ENCODE results near the gene SLC39A5. TPM values are rescaled to one million over a fixed set of nuclear protein-coding genes. Genes with fewer than 3 reads are reported as not detected.
A peak's percentile ranks its signal among the peaks of the same experiment; 100 is the strongest.

The SLC39A5 gene
- total and polyA plus RNA-seq, 2 of the 13 experiments (the other 11 are each of a cell fraction or from before 2014, with no cell fraction given), result 59.7 to 101 TPM

DNA sequence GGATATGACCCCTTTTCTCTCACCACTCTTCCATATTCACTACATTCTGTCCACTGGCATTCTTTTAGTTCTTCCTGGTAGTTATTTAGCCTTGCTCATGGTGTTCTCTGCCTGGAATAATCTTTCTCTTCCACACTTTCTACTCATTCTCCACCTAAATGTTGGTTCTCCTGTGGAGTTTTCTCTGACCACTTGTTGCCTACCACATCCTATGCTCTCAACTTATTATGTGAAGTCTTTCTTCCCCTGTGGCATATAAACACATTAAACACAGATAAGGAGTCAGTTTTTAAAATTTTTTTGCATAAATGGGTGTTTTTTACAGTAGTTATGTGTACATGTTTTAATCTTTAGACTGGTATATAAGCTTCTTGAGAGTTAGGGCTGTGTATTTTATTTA, 37.3 kb upstream of the SLC39A5 start:
- Histone ChIP-seq H3K4me2 (ENCODE audit: low read depth, low read length) (no peak overlapping the region), H3K4me1 (ENCODE audit: insufficient read depth, low read length) (peaks cover 27% of the 10 kb centered on the region), H3K9ac (ENCODE audit: insufficient read depth, low read depth, low read length) (no peak overlapping the region), H3K27ac (ENCODE audit: extremely low read length, insufficient read depth, low read length) (no peak overlapping the region), H3K9me3 (ENCODE audit: low read length) (no peaks in the 10 kb centered on the region), H2AFZ (ENCODE audit: low read length) (no peak overlapping the region), H3K4me3 (replicated peaks in 1 of 3; ENCODE audit: insufficient read depth in 1 of 3, low read depth in 2 of 3, low read length in 3 of 3) (no peak overlapping the region), H3K27me3 (ENCODE audit: control insufficient read depth in 1 of 2, insufficient read depth in 2 of 2, low read length in 2 of 2) (no peaks in the 10 kb centered on the region; a peak in 1 of 5 replicates), H4K20me1 (ENCODE audit: insufficient read depth, low read length) (no peaks in the 10 kb centered on the region), H3K79me2 (ENCODE audit: insufficient read depth, low read length) (peaks cover 13% of the 10 kb centered on the region), H3K36me3 (replicated peaks in 1 of 2; ENCODE audit: control insufficient read depth in 1 of 2, insufficient read depth in 2 of 2, low read length in 2 of 2) (no peaks in the 10 kb centered on the region)
- ATAC-seq (no peak), FAIRE-seq (no peak), DNase-seq (ENCODE audit: low spot score) (no peak)
- intact Hi-C loops (cut with micrococcal nuclease; ENCODE audit: unreplicated experiment), result loop anchor here (2.0 to 5.0 kb wide), 3 partner anchors 35 to 270 kb away; partner anchors contain the start of genes COQ10A and MYL6
- in situ Hi-C loops (cut with HindIII; ENCODE audit: extremely low pct_ligation_motif_present, low pct_unique_long_range_greater_than_20kb), result loop anchor here (5.0 to 10.0 kb wide), 2 partner anchors 65 to 272 kb away; partner anchors contain the start of genes ANKRD52 and SPRYD4
- 0 out of 2 replicates have a peak, but pooled peaks have one; percentile 41 for TF ChIP-seq HOXA5 (CRISPR knock-in tag; IDR thresholded peaks at IDR 0.05)
- no peak for TF ChIP-seq ZNF7 (CRISPR knock-in tag; IDR thresholded peaks at IDR 0.05)
- BruUV-seq (replicated peaks), result no TSS peak
- ChIA-PET CTCF (ENCODE audit: low intra/inter-chr PET ratio, low total read pairs) (interaction anchor here (0.7 to 1.0 kb wide), 3 partner anchors 29 to 65 kb away, joined by 3 to 6 read pairs (median 4); partner anchors contain the start of genes ANKRD52, NABP2 and RNF41), POLR2A (interaction anchor here (1.1 kb wide), 1 partner anchor 123 kb away, joined by 3 read pairs; the partner anchor contains the start of gene CNPY2)

DNA sequence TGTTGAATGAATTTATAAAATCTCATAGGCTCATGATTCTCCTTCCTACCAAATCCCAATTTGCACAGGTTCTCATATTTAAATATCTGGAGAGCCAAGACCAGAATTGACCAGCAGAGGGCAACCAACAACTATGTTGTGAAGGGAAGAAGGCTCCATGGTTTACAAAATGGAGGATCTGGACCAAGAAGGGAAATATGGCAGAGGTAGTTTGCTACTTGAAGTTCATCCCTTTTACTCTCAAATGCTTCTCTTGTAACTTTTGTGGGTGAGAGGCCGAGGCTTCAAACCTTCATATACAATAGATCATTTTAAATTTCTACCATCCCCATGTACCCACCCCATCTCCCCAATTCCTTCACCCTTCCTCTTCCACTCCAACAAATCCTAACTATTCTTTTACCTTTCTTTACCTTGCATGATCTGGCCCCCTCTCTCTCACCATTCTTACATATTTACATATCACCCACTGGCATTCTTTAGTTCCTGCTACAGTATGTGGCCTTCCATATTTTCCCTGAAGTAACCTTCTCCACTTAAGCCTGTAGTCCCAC, 36.7 kb upstream of the SLC39A5 start:
- Histone ChIP-seq H3K4me3 (replicated peaks in 1 of 3; ENCODE audit: insufficient read depth in 1 of 3, low read depth in 2 of 3, low read length in 3 of 3) (no peak overlapping the region; a peak in 1 of 6 replicates), H3K9ac (ENCODE audit: insufficient read depth, low read depth, low read length) (no peak overlapping the region), H2AFZ (ENCODE audit: low read length) (no peak overlapping the region), H3K79me2 (ENCODE audit: insufficient read depth, low read length) (peaks cover 8% of the 10 kb centered on the region), H3K9me3 (ENCODE audit: low read length) (no peaks in the 10 kb centered on the region), H3K4me2 (ENCODE audit: low read depth, low read length) (peak overlapping the region; percentile 19; the same call in 1 of the 2 replicates), H3K4me1 (ENCODE audit: insufficient read depth, low read length) (peaks cover 22% of the 10 kb centered on the region), H3K27ac (ENCODE audit: extremely low read length, insufficient read depth, low read length) (no peak overlapping the region), H3K36me3 (replicated peaks in 1 of 2; ENCODE audit: control insufficient read depth in 1 of 2, insufficient read depth in 2 of 2, low read length in 2 of 2) (no peaks in the 10 kb centered on the region), H4K20me1 (ENCODE audit: insufficient read depth, low read length) (no peaks in the 10 kb centered on the region), H3K27me3 (ENCODE audit: control insufficient read depth in 1 of 2, insufficient read depth in 2 of 2, low read length in 2 of 2) (no peaks in the 10 kb centered on the region; a peak in 1 of 5 replicates)
- POLR2A ChIA-PET, result interaction anchor here (0.9 kb wide), 1 partner anchor 28 kb away, joined by 3 read pairs; the partner anchor contains the start of gene RNF41
- no peak for ATAC-seq
- WGBS (ENCODE audit: low lambda C conversion rate), result 6% methylated on average over 1 of the region's 1 CpG
- no TSS peak for BruUV-seq (replicated peaks)
- in situ Hi-C loops (cut with HindIII; ENCODE audit: extremely low pct_ligation_motif_present, low pct_unique_long_range_greater_than_20kb) (loop anchor here (5.0 to 10.0 kb wide), 2 partner anchors 64 to 272 kb away; partner anchors contain the start of genes ANKRD52 and SPRYD4), intact Hi-C loops (cut with micrococcal nuclease; ENCODE audit: unreplicated experiment) (loop anchor here (1.0 to 5.0 kb wide), 5 partner anchors 31 to 269 kb away; partner anchors contain the start of genes ANKRD52, COQ10A, MYL6 and NABP2)
- CTCF ChIA-PET (ENCODE audit: low intra/inter-chr PET ratio, low total read pairs), result interaction anchor here (0.7 to 1.0 kb wide), 3 partner anchors 29 to 64 kb away, joined by 3 to 6 read pairs (median 4); partner anchors contain the start of genes ANKRD52, NABP2 and RNF41
- peak; percentile 84 for DNase-seq (ENCODE audit: low spot score)
- peak; percentile 72 for FAIRE-seq
- TF ChIP-seq ZNF614 (CRISPR knock-in tag; IDR thresholded peaks at IDR 0.05; ENCODE audit: borderline replicate concordance), result no peak
- TF ChIP-seq POLR2A (IDR thresholded peaks at IDR 0.05; ENCODE audit: insufficient read depth in 1 of 2, low read depth in 2 of 2, low read length in 2 of 2), result no peak
- peak; percentile 38 for TF ChIP-seq RAD21 (CRISPR knock-in tag; IDR thresholded peaks at IDR 0.05)
- 0 out of 2 replicates have a peak, but pooled peaks have one; percentile 24 for TF ChIP-seq WIZ (CRISPR knock-in tag; IDR thresholded peaks at IDR 0.05)
- no peak for TF ChIP-seq SNAPC2 (CRISPR knock-in tag; IDR thresholded peaks at IDR 0.05)
- TF ChIP-seq, protein P1, sequence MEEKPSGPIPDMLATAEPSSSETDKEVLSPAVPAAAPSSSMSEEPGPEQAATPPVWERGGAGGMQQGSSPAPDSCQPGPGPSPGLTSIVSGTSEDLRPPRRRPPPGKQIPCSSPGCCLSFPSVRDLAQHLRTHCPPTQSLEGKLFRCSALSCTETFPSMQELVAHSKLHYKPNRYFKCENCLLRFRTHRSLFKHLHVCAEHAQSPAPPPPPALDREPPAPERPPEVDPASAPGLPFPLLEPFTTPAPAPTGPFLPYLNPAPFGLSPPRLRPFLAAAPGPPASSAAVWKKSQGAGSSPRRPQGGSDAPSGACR (CRISPR knock-in tag; IDR thresholded peaks at IDR 0.05), result no peak
- no peak for TF ChIP-seq GLMP (CRISPR knock-in tag; IDR thresholded peaks at IDR 0.05; ENCODE audit: borderline replicate concordance)
- TF ChIP-seq THAP11 (CRISPR knock-in tag; IDR thresholded peaks at IDR 0.05), result peak; percentile 19; the same call in 1 of the 2 replicates
- TF ChIP-seq HNRNPK (IDR thresholded peaks at IDR 0.05; ENCODE audit: low read depth, low read length, poor library complexity, severe bottlenecking), result peak; percentile 89
- TF ChIP-seq ZNF644 (CRISPR knock-in tag; IDR thresholded peaks at IDR 0.05; ENCODE audit: low read depth), result peak; percentile 96
- TF ChIP-seq, protein P2, sequence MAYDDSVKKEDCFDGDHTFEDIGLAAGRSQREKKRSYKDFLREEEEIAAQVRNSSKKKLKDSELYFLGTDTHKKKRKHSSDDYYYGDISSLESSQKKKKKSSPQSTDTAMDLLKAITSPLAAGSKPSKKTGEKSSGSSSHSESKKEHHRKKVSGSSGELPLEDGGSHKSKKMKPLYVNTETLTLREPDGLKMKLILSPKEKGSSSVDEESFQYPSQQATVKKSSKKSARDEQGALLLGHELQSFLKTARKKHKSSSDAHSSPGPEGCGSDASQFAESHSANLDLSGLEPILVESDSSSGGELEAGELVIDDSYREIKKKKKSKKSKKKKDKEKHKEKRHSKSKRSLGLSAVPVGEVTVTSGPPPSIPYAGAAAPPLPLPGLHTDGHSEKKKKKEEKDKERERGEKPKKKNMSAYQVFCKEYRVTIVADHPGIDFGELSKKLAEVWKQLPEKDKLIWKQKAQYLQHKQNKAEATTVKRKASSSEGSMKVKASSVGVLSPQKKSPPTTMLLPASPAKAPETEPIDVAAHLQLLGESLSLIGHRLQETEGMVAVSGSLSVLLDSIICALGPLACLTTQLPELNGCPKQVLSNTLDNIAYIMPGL (CRISPR knock-in tag; IDR thresholded peaks at IDR 0.05; ENCODE audit: borderline replicate concordance in 1 of 2, low read depth in 1 of 2), result peak in 1 of 2 experiments; percentile 36; a peak in 1 of 4 replicates
- TF ChIP-seq ZNF468 (CRISPR knock-in tag; IDR thresholded peaks at IDR 0.05), result no peak

Data from HepG2 (cell line).